Measurements from ENCODE around the gene CARD14. TPM values are rescaled to one million over a fixed set of nuclear protein-coding genes. Genes with fewer than 3 reads are reported as not detected.
"Not testable (repeated sequence)": the region's sequence is repeated elsewhere in the genome, so short reads cannot be mapped to it uniquely, and the experiment has no call there.

The CARD14 gene
- total and polyA plus RNA-seq, 2 experiments from 2014 or later: 0.08 to 0.52 TPM

DNA sequence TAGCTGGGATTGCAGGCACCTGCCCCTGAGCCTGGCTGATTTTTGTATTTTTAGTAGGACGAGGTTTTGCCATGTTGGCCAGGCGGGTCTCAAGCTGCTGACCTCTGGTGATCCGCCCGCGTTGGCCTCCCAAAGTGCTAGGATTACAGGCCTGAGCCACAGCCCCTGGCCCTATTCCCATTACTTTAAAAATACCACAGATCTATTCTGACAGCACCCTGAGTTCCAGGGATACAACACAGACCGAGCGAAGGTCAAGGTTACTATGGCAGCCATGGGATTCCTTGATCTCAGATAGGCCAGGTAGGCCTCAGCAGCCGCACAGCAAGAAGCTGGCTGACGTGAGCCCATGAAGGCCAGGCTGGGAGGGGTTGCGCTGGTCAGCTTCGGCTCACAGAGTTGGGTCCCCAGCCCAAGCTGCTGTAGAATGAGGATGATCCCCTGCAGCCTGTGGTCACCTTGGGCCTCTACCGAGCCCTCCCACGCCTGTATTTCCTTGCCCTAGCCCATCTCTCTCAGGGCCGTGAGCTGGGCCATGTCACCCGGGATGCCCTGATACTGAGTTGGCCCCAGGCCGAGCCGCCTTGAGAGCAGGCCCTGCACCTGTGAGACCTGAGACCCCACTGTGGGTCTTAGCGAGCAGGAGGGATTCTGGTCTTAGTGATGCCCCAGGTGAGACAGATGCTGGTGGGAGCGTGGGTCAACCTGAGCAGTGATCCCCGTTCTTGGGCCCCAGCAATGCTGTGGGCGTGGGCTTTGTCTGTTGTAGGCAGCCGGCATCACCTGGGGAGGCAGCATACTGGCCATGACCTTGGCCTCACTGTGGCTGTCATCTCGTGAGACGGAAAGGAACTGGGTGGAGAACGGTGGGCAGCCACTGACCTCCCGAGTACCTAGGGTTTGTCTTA is 74.0 kb downstream of the CARD14 start (continued):
- TF ChIP-seq, protein P1, sequence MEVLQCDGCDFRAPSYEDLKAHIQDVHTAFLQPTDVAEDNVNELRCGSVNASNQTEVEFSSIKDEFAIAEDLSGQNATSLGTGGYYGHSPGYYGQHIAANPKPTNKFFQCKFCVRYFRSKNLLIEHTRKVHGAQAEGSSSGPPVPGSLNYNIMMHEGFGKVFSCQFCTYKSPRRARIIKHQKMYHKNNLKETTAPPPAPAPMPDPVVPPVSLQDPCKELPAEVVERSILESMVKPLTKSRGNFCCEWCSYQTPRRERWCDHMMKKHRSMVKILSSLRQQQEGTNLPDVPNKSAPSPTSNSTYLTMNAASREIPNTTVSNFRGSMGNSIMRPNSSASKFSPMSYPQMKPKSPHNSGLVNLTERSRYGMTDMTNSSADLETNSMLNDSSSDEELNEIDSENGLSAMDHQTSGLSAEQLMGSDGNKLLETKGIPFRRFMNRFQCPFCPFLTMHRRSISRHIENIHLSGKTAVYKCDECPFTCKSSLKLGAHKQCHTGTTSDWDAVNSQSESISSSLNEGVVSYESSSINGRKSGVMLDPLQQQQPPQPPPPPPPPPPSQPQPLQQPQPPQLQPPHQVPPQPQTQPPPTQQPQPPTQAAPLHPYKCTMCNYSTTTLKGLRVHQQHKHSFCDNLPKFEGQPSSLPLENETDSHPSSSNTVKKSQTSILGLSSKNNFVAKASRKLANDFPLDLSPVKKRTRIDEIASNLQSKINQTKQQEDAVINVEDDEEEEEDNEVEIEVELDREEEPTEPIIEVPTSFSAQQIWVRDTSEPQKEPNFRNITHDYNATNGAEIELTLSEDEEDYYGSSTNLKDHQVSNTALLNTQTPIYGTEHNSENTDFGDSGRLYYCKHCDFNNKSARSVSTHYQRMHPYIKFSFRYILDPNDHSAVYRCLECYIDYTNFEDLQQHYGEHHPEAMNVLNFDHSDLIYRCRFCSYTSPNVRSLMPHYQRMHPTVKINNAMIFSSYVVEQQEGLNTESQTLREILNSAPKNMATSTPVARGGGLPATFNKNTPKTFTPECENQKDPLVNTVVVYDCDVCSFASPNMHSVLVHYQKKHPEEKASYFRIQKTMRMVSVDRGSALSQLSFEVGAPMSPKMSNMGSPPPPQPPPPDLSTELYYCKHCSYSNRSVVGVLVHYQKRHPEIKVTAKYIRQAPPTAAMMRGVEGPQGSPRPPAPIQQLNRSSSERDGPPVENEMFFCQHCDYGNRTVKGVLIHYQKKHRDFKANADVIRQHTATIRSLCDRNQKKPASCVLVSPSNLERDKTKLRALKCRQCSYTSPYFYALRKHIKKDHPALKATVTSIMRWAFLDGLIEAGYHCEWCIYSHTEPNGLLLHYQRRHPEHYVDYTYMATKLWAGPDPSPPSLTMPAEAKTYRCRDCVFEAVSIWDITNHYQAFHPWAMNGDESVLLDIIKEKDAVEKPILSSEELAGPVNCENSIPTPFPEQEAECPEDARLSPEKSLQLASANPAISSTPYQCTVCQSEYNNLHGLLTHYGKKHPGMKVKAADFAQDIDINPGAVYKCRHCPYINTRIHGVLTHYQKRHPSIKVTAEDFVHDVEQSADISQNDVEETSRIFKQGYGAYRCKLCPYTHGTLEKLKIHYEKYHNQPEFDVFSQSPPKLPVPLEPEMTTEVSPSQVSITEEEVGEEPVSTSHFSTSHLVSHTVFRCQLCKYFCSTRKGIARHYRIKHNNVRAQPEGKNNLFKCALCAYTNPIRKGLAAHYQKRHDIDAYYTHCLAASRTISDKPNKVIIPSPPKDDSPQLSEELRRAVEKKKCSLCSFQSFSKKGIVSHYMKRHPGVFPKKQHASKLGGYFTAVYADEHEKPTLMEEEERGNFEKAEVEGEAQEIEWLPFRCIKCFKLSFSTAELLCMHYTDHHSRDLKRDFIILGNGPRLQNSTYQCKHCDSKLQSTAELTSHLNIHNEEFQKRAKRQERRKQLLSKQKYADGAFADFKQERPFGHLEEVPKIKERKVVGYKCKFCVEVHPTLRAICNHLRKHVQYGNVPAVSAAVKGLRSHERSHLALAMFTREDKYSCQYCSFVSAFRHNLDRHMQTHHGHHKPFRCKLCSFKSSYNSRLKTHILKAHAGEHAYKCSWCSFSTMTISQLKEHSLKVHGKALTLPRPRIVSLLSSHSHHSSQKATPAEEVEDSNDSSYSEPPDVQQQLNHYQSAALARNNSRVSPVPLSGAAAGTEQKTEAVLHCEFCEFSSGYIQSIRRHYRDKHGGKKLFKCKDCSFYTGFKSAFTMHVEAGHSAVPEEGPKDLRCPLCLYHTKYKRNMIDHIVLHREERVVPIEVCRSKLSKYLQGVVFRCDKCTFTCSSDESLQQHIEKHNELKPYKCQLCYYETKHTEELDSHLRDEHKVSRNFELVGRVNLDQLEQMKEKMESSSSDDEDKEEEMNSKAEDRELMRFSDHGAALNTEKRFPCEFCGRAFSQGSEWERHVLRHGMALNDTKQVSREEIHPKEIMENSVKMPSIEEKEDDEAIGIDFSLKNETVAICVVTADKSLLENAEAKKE (CRISPR knock-in tag; IDR thresholded peaks at IDR 0.05): no peak
- TF ChIP-seq EZH2phosphoT487 (IDR thresholded peaks at IDR 0.05; ENCODE audit: unreplicated experiment): no peak
- TF ChIP-seq POLR2AphosphoS5 (IDR thresholded peaks at IDR 0.05; ENCODE audit: low read depth): no peak
- no peak for TF ChIP-seq CREB1 (CRISPR knock-in tag; IDR thresholded peaks at IDR 0.05; ENCODE audit: low read depth)
- TF ChIP-seq STAT1 (IDR thresholded peaks at IDR 0.05; ENCODE audit: unreplicated experiment): no peak
- no peak for TF ChIP-seq JUNB (IDR thresholded peaks at IDR 0.05; ENCODE audit: unreplicated experiment)
- no peak for TF ChIP-seq ZNF331 (CRISPR knock-in tag; IDR thresholded peaks at IDR 0.05; ENCODE audit: low read depth)

DNA sequence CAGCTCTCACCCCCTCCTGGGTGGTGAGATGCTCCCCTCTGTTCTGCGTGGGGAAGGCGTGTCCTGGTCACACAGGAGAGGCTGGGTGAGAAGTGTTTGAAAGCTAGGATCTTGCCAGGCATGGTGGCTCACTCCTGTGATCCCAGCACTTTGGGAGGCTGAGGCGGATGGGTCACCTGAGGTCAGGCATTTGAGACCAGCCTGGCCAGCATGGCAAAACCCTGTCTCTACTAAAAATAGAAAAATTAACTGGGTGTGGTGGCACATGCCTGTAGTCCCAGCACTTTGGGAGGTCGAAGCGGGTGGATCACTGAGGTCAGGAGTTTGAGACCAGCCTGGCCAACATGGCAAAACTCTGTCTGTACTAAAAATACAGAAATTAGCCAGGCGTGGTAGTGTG is 74.6 kb downstream of the CARD14 start:
- not testable (repeated sequence) for H3K36me3 ChIP-seq (ENCODE audit: insufficient read depth); DNase-seq (ENCODE audit: low spot score); ATAC-seq; H3K4me3 ChIP-seq; H3K27me3 Mint-ChIP-seq (ENCODE audit: insufficient read depth, low read depth, poor library complexity); H3K4me1 ChIP-seq (ENCODE audit: insufficient read depth); H3K4me2 ChIP-seq; H3K27ac Mint-ChIP-seq; H3K9me2 ChIP-seq (ENCODE audit: insufficient read depth); H2AFZ ChIP-seq; H3K27ac ChIP-seq (ENCODE audit: low read depth); H4K20me1 ChIP-seq (replicated peaks; ENCODE audit: insufficient read depth); H3K4me1 Mint-ChIP-seq; H3K79me2 ChIP-seq (replicated peaks; ENCODE audit: insufficient read depth); H3K9me3 Mint-ChIP-seq; H3F3A ChIP-seq (replicated peaks; ENCODE audit: low read depth); H3K4me3 Mint-ChIP-seq; H3K27me3 ChIP-seq (ENCODE audit: insufficient read depth)
- peaks cover 26% of the 10 kb centered on the region; the same call in 2 of the 3 replicates for H3K36me3 Mint-ChIP-seq (ENCODE audit: low read depth)
